Heart left ventricle (tissue), 16 donors: Measurements from ENCODE around the gene MYH10. TPM values are rescaled to one million over a fixed set of nuclear protein-coding genes. Genes with fewer than 3 reads are reported as not detected.

Source experiments
- ATAC-seq, 4 donors: fragments of 200-7000 bp; cut with Tn5 transposase; one replicate each; pipeline ENCODE4 v1.9.1; 2020 to 2022; ENCODE audit warnings: moderate library complexity in 4 of 4, mild to moderate bottlenecking in 3 of 4, moderate number of reproducible peaks in 1 of 4
- DNase-seq, 5 donors: peaks; one replicate each; pipeline ENCODE4 v3.0.0-alpha.2; 2020
- H3K27ac ChIP-seq, 12 donors: fragments of 200-600 bp; sonication (generic) in 4 of 12; one replicate each; pipeline versions ENCODE4 v1.5.0 to v1.8.0; 2016 to 2022; ENCODE audit warnings: mild to moderate bottlenecking in 2 of 12
- H3K27me3 ChIP-seq, 9 donors: fragments of 200-600 bp; sonication (generic) in 2 of 9; one replicate each; pipeline versions ENCODE4 v1.5.1 to v1.8.0; 2016 to 2022; ENCODE audit warnings: mild to moderate bottlenecking in 3 of 9
- H3K36me3 ChIP-seq, 9 donors: fragments of 200-600 bp; sonication (generic) in 2 of 9; one replicate each; pipeline versions ENCODE4 v1.5.0 to v1.8.0; 2018 to 2022; ENCODE audit warnings: mild to moderate bottlenecking in 2 of 9
- H3K4me1 ChIP-seq, 12 donors: fragments of 200-600 bp; sonication (generic) in 4 of 12; one replicate each; pipeline versions ENCODE4 v1.5.0 to v1.8.0; 2016 to 2022; ENCODE audit warnings: mild to moderate bottlenecking in 3 of 12
- H3K4me3 ChIP-seq, 12 donors: fragments of 200-600 bp; sonication (generic) in 4 of 12; one replicate each; pipeline versions ENCODE4 v1.5.0 to v1.8.0; 2017 to 2022; ENCODE audit warnings: mild to moderate bottlenecking in 9 of 12, moderate library complexity in 4 of 12
- H3K9me3 ChIP-seq, 12 donors: fragments of 200-600 bp; sonication (generic) in 4 of 12; one replicate each; pipeline versions ENCODE4 v1.5.0 to v1.8.0; 2016 to 2022; ENCODE audit warnings: mild to moderate bottlenecking in 1 of 12
- POLR2A ChIP-seq, 2 donors: fragments of 450-650 bp; IDR thresholded peaks; one replicate each; pipeline ENCODE4 v1.6.1; 2017; ENCODE audit warnings: antibody characterized with exemption in 2 of 2, mild to moderate bottlenecking in 2 of 2, moderate library complexity in 2 of 2
- WGBS, 4 donors: extraction: QIAGEN DNeasy Blood & Tissue Kit in 2 of 4; methylation state at CpG; one replicate each; pipeline versions ENCODE4 v1.1.5 to v1.1.7; 2013 to 2018; 5-methylcytosine and 5-hydroxymethylcytosine counted together
- intact Hi-C, 10 donors: fragments of 100-400 bp; cut with DNase I; formaldehyde crosslinking; loops; one replicate each; pipeline versions ENCODE4 v1.11.1 to v1.14.2; 2022
- polyA plus RNA-seq, 2 donors: library from polyadenylated mRNA; stranded (reverse); fragments of 200-250 nt; gene quantifications; one replicate each; pipeline ENCODE4 v1.2.3, GENCODE V29; 2013
- total RNA-seq, 9 donors: library from RNA; depleted of rRNA in 2 of 9; stranded (reverse); fragments of >200 nt in 2 of 9; fragmentation: NEBNext Ultra II Directional in 3 of 9; extraction: Animal tissue kit (Norgen Biotek cat#: 25700) in 3 of 9; gene quantifications; one replicate each; pipeline versions ENCODE4 v1.1.0 to v1.2.4, GENCODE V29; 2016 to 2023
- TF ChIP-seq, protein P1 (sequence below), 12 donors: fragments of 200-600 bp; sonication (generic) in 4 of 12; IDR thresholded peaks; one replicate each; pipeline versions ENCODE4 v1.5.0 to v1.8.0; 2018 to 2022; ENCODE audit warnings: antibody characterized with exemption in 12 of 12, mild to moderate bottlenecking in 5 of 12
- donor health status: ischemic (EF 13 %, LVEDD 7.1; RV severe dilation, severe dysfunction).
- donor health status: healthy with polysubstance abuse.
- donor health status: DM: no; HTN: yes; CAD: no.
- donor health status: DM: no; HTN: no; CAD: no.
- donor health status: ischemic (EF 25% LVEDD 6.9; RV normal size, moderate dysfunction).
- donor health status: ischemic (EF 25% LVEDD 5.7; RV mildly dilated, moderate dysfunction).
- donor health status: healthy.
- donor health status: DM: yes; HTN: yes; CAD: no.
- donor health status: ischemic (EF 35%, LVEDD 5.7; RV mildly dilated, moderate dysfunction).
- donor health status: nonischemic (EF 11% LVEDD 7.7; RV severe dilation, severe dysfunction).
- donor health status: DM: yes; HTN: yes; CAD: no.
- donor health status: PGD.
- donor health status: ischemic (EF 29% LVEDD 5.4; RV normal size, mild dysfunction).
- donor health status: nonischemic (EF 23%, LVEDD 6.1; RV moderate dilation, normal function).

MYH10 gene
- total and polyA plus RNA-seq, 11 donors: 10.6 to 62.1 (median 35.2) TPM

DNA sequence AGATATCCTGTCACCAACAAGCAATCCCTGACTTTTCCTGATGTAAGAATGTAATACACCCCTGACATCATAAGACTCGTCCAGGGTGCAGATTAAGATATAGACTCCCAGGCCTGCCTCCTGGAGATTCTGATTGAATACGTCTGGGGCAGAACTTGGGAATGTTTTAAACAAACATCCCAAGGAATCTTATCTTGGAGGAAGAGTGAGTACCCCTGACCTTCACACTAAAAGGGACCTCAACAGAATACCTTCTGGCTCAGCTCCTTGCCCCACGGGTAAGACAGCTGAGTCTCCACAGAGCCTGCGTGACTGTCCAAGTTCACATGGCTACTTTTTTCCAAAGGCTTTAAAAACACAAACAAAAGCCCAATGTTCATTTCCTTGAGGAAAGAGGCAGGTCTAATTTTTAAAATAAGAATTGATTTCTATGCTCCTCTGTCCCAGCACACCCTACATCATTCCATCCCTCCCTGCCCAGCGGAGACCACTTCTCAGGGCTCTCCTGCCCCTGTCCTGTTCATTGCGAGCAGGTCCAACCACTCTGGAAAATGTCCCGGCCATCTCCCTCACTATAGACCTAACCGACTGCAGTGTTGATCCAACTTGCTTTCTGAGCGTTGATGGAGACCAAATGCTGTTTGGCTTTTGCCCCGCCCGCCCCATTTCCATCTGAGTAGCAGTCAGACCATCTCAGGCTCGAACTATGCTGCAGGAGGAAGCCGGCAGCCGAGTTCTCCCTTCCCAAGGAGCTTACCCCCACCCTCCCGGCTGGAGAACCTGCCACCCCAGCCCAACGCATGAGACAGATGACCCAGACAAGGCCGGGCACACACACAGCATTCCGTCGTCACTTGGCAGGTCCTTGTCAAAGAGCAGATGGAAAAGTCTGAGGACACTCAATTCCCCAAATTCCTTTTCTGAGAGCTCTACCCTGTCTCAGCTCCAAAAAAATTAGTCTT lies 44.1 kb upstream of the MYH10 start:
- 65 to 73% (median 68%) methylated on average over 19 of the region's 19 CpGs for WGBS, 4 donors
- no peak overlapping the region for H3K4me3 ChIP-seq
- ATAC-seq (peak; percentile 68 to 89 (median 88)), DNase-seq (peak; percentile 73 to 86 (median 83))
- H3K4me1 ChIP-seq: peaks cover 0 to 36% (median 12%) of the 10 kb centered on the region in 12 donors
- intact Hi-C loops: no loop called here
- H3K36me3 ChIP-seq: no peaks in the 10 kb centered on the region
- peak overlapping the region; percentile 26 to 96 (median 72) for H3K27ac ChIP-seq
- TF ChIP-seq, protein P1, sequence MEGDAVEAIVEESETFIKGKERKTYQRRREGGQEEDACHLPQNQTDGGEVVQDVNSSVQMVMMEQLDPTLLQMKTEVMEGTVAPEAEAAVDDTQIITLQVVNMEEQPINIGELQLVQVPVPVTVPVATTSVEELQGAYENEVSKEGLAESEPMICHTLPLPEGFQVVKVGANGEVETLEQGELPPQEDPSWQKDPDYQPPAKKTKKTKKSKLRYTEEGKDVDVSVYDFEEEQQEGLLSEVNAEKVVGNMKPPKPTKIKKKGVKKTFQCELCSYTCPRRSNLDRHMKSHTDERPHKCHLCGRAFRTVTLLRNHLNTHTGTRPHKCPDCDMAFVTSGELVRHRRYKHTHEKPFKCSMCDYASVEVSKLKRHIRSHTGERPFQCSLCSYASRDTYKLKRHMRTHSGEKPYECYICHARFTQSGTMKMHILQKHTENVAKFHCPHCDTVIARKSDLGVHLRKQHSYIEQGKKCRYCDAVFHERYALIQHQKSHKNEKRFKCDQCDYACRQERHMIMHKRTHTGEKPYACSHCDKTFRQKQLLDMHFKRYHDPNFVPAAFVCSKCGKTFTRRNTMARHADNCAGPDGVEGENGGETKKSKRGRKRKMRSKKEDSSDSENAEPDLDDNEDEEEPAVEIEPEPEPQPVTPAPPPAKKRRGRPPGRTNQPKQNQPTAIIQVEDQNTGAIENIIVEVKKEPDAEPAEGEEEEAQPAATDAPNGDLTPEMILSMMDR (IDR thresholded peaks at IDR 0.05): no peak
- TF ChIP-seq POLR2A (IDR thresholded peaks at IDR 0.05): no peak
- peaks cover 0 to 9% (median 0%) of the 10 kb centered on the region in 12 donors for H3K9me3 ChIP-seq
- H3K27me3 ChIP-seq: no peaks in the 10 kb centered on the region

DNA sequence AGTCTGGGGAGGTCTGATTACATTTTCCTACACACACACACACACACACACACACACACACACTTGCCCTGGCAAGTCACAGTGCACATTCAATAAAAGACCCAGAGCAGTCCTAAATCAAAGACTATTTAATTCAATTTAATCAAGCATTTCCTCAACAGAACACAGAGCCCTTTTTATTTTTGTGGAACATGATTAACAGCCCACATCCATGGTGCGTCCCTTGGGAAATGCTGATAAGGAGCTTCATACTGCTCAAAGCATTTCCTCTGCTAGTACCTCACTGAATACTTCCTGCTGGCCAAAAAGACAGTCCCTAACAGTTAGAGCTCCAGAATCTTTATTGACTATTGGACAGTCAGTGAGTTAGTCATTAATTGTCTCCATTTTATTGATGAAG lies 43.1 kb upstream of the MYH10 start:
- Histone ChIP-seq H3K4me1 (peaks cover 0 to 36% (median 12%) of the 10 kb centered on the region in 12 donors), H3K36me3 (no peaks in the 10 kb centered on the region), H3K27ac (peak overlapping the region; percentile 26 to 96 (median 72)), H3K27me3 (no peaks in the 10 kb centered on the region), H3K4me3 (no peak overlapping the region), H3K9me3 (peaks cover 0 to 8% (median 0%) of the 10 kb centered on the region in 12 donors)
- no peak for TF ChIP-seq POLR2A (IDR thresholded peaks at IDR 0.05)
- TF ChIP-seq, protein P1 (IDR thresholded peaks at IDR 0.05): no peak
- 34 to 58% (median 43%) methylated on average over 1 of the region's 1 CpG for WGBS, 4 donors
- DNase-seq: peak in 4 of 5 donors; percentile 62 to 72 (median 72)
- intact Hi-C loops: no loop called here
- ATAC-seq: peak; percentile 77 to 85 (median 84)

DNA sequence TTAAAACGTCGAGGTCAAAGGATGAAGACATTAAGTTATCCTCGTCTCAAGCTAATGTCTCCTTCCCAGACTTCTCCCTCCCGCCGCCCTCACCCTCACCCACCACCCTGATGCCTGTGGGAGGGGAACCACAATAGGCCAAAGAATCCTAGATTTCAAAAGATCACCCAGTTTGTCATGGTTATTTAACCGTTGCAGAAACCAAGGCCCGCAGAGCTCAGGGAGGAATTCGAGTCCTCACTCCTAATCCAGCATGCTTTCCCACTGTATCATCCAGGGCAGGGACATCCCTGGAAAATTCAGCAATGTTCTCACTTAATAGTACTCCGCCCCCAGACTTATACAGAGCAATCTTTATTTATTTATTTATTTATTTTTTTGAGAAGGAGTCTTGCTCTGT lies 41.8 kb upstream of the MYH10 start:
- H3K9me3 ChIP-seq: no peaks in the 10 kb centered on the region
- no peak for TF ChIP-seq POLR2A (IDR thresholded peaks at IDR 0.05)
- TF ChIP-seq, protein P1 (IDR thresholded peaks at IDR 0.05): no peak
- H3K4me1 ChIP-seq: peaks cover 0 to 36% (median 12%) of the 10 kb centered on the region in 12 donors
- H3K27me3 ChIP-seq: no peaks in the 10 kb centered on the region
- no peak for ATAC-seq
- 93 to 96% (median 95%) methylated on average over 9 of the region's 9 CpGs for WGBS, 4 donors
- H3K36me3 ChIP-seq: no peaks in the 10 kb centered on the region
- H3K27ac ChIP-seq: peak overlapping the region in 2 of 12 donors; percentile 32 to 65
- no peak overlapping the region for H3K4me3 ChIP-seq
- intact Hi-C loops: no loop called here
- no peak for DNase-seq

DNA sequence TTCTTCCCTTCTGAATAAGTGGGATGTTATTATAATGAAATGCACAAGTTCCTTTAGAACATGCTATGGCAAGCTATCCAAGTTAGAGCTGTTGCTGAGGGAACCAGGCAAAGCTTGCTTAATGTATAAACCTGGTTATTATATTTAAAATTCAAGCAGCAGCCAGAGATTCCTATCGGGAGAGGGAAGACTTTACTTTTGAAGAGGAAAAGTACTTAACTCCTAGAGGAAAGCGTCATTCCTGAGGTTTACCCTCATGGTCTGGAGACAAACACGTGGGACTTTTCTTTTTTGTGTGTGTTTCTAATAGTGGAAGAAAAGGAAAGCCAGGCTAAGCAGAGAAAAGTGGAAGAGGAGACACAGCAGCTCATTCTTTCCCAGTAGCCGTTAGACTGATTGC lies 39.9 kb upstream of the MYH10 start:
- H3K4me3 ChIP-seq: no peak overlapping the region
- DNase-seq: no peak

More for the DNA sequence above, 39.9 kb upstream of the MYH10 start:
- H3K36me3 ChIP-seq: no peaks in the 10 kb centered on the region
- peaks cover 0 to 27% (median 11%) of the 10 kb centered on the region in 12 donors for H3K4me1 ChIP-seq
- no peak overlapping the region for H3K27ac ChIP-seq
- intact Hi-C loops: no loop called here
- WGBS, 4 donors: 50 to 63% (median 61%) methylated on average over 4 of the region's 4 CpGs
- no peaks in the 10 kb centered on the region for H3K27me3 ChIP-seq
- no peak for TF ChIP-seq POLR2A (IDR thresholded peaks at IDR 0.05)
- TF ChIP-seq, protein P1 (IDR thresholded peaks at IDR 0.05): no peak
- no peaks in the 10 kb centered on the region for H3K9me3 ChIP-seq
- ATAC-seq: no peak
